ENCODE results near the gene USH1G. TPM values are rescaled to one million over a fixed set of nuclear protein-coding genes. Genes with fewer than 3 reads are reported as not detected.
"Not testable (repeated sequence)": the region's sequence is repeated elsewhere in the genome, so short reads cannot be mapped to it uniquely, and the experiment has no call there.

USH1G gene
- total and polyA plus RNA-seq, 2 of the 13 experiments (the other 11 are each of a cell fraction or from before 2014, with no cell fraction given), result 0.04 TPM; not detected in 1

- H2AFZ ChIP-seq (ENCODE audit: low read length); CTCF ChIA-PET (ENCODE audit: low intra/inter-chr PET ratio, low total read pairs); H4K20me1 ChIP-seq (ENCODE audit: insufficient read depth, low read length); DNase-seq (ENCODE audit: low spot score); intact Hi-C loops (cut with micrococcal nuclease; ENCODE audit: unreplicated experiment); BruUV-seq (replicated peaks); POLR2A ChIA-PET; ATAC-seq; H3K4me3 ChIP-seq (replicated peaks in 1 of 3; ENCODE audit: insufficient read depth in 1 of 3, low read depth in 2 of 3, low read length in 3 of 3); H3K9me3 ChIP-seq (ENCODE audit: low read length); H3K9ac ChIP-seq (ENCODE audit: insufficient read depth, low read depth, low read length); H3K79me2 ChIP-seq (ENCODE audit: insufficient read depth, low read length); H3K4me2 ChIP-seq (ENCODE audit: low read depth, low read length); H3K36me3 ChIP-seq (replicated peaks in 1 of 2; ENCODE audit: control insufficient read depth in 1 of 2, insufficient read depth in 2 of 2, low read length in 2 of 2); H3K27ac ChIP-seq (ENCODE audit: extremely low read length, insufficient read depth, low read length); FAIRE-seq: not testable (repeated sequence)
- Histone ChIP-seq H3K4me1 (ENCODE audit: insufficient read depth, low read length) (peaks cover 42% of the 10 kb centered on the region), H3K27me3 (ENCODE audit: control insufficient read depth in 1 of 2, insufficient read depth in 2 of 2, low read length in 2 of 2) (peaks cover 3 to 32% of the 10 kb centered on the region in 2 experiments; a peak in 4 of 5 replicates)
- 67% methylated on average over 5 of the region's 5 CpGs for WGBS (ENCODE audit: low lambda C conversion rate)
- 0 out of 2 replicates have a peak, but pooled peaks have one; percentile 3 for TF ChIP-seq MAF1 (CRISPR knock-in tag; IDR thresholded peaks at IDR 0.05; ENCODE audit: borderline replicate concordance)
- in situ Hi-C loops (cut with HindIII; ENCODE audit: extremely low pct_ligation_motif_present, low pct_unique_long_range_greater_than_20kb), result loop anchor here (10.0 kb wide), 1 partner anchor 445 kb away; no protein-coding TSS in a partner anchor
Observed at GRCh38 chr17:74969501-74969900, 46.4 kb upstream of the USH1G start.

GRCh38 chr17:74968361-74968780 is 45.3 kb upstream of the USH1G start:
- Histone ChIP-seq H4K20me1 (ENCODE audit: insufficient read depth, low read length) (no peaks in the 10 kb centered on the region), H3K4me2 (ENCODE audit: low read depth, low read length) (no peak overlapping the region), H3K4me1 (ENCODE audit: insufficient read depth, low read length) (peaks cover 37% of the 10 kb centered on the region), H3K9me3 (ENCODE audit: low read length) (no peaks in the 10 kb centered on the region), H3K9ac (ENCODE audit: insufficient read depth, low read depth, low read length) (no peak overlapping the region), H3K4me3 (replicated peaks in 1 of 3; ENCODE audit: insufficient read depth in 1 of 3, low read depth in 2 of 3, low read length in 3 of 3) (no peak overlapping the region), H3K79me2 (ENCODE audit: insufficient read depth, low read length) (no peaks in the 10 kb centered on the region), H3K36me3 (replicated peaks in 1 of 2; ENCODE audit: control insufficient read depth in 1 of 2, insufficient read depth in 2 of 2, low read length in 2 of 2) (no peaks in the 10 kb centered on the region), H3K27me3 (ENCODE audit: control insufficient read depth in 1 of 2, insufficient read depth in 2 of 2, low read length in 2 of 2) (peaks cover 3 to 27% of the 10 kb centered on the region in 2 experiments; a peak in 4 of 5 replicates), H2AFZ (ENCODE audit: low read length) (no peak overlapping the region), H3K27ac (ENCODE audit: extremely low read length, insufficient read depth, low read length) (no peak overlapping the region)
- CTCF ChIA-PET (ENCODE audit: low intra/inter-chr PET ratio, low total read pairs), result interaction anchor here (1.6 kb wide), 1 partner anchor 10 kb away, joined by 3 read pairs; no protein-coding TSS in a partner anchor
- in situ Hi-C loops (cut with HindIII; ENCODE audit: extremely low pct_ligation_motif_present, low pct_unique_long_range_greater_than_20kb) (loop anchor here (10.0 kb wide), 1 partner anchor 446 kb away; no protein-coding TSS in a partner anchor), intact Hi-C loops (cut with micrococcal nuclease; ENCODE audit: unreplicated experiment) (no loop called here)
- 0 out of 2 replicates have a peak, but pooled peaks have one; percentile 42 for TF ChIP-seq ZNF280B (CRISPR knock-in tag; IDR thresholded peaks at IDR 0.05; ENCODE audit: borderline replicate concordance)
- no peak for TF ChIP-seq ZNF550 (CRISPR knock-in tag; IDR thresholded peaks at IDR 0.05; ENCODE audit: borderline replicate concordance)
- no peak for TF ChIP-seq BATF2 (CRISPR knock-in tag; IDR thresholded peaks at IDR 0.05)
- no peak for FAIRE-seq
- BruUV-seq (replicated peaks), result no TSS peak
- POLR2A ChIA-PET, result no interaction called here
- no peak for ATAC-seq
- WGBS (ENCODE audit: low lambda C conversion rate), result 37% methylated on average over 4 of the region's 5 CpGs
- DNase-seq (ENCODE audit: low spot score), result no peak

Measured in HepG2 (cell line).